H9 (cell line): ENCODE measurements around the gene TAOK1. TPM values are rescaled to one million over a fixed set of nuclear protein-coding genes. Genes with fewer than 3 reads are reported as not detected.

Source experiments
- DNase-seq: peaks from one replicate; pipeline ENCODE4 v3.0.0-alpha.2; 2017
- H2AFZ ChIP-seq: one replicate; pipeline ENCODE4 v1.6.1; 2013; ENCODE audit warnings: mild to moderate bottlenecking, low read length, control low read depth, moderate library complexity
- H2AK5ac ChIP-seq: 2 replicates; pipeline ENCODE4 v1.6.1; 2013; ENCODE audit warnings: low read length, control low read depth, mixed read lengths; ENCODE audit not compliant: insufficient read length
- H2BK120ac ChIP-seq: one replicate; pipeline ENCODE4 v1.6.1; 2013; ENCODE audit warnings: low read depth, mild to moderate bottlenecking, low read length, control low read depth, inconsistent platforms; ENCODE audit not compliant: poor library complexity, severe bottlenecking
- H2BK12ac ChIP-seq: 2 replicates; pipeline ENCODE4 v1.6.1; 2013; ENCODE audit warnings: low read length, control low read depth, mixed read lengths, low read depth; ENCODE audit not compliant: insufficient read length
- H2BK15ac ChIP-seq: 2 replicates; pipeline ENCODE4 v1.6.1; 2013; ENCODE audit warnings: low read depth, low read length, control low read depth
- H2BK20ac ChIP-seq: one replicate; pipeline ENCODE4 v1.6.1; 2013; ENCODE audit warnings: low read depth, mild to moderate bottlenecking, low read length, control low read depth, inconsistent platforms; ENCODE audit not compliant: poor library complexity, severe bottlenecking
- H2BK5ac ChIP-seq: 2 replicates; pipeline ENCODE4 v1.6.1; 2013; ENCODE audit warnings: low read length, control low read depth, mixed read lengths; ENCODE audit not compliant: insufficient read length
- H3K14ac ChIP-seq: 2 replicates; pipeline ENCODE4 v1.6.1; 2013; ENCODE audit warnings: low read length, control low read depth; ENCODE audit not compliant: insufficient read depth
- H3K18ac ChIP-seq: 2 replicates; pipeline ENCODE4 v1.6.1; 2013; ENCODE audit warnings: low read depth, mild to moderate bottlenecking, mixed read lengths, low read length, control low read depth; ENCODE audit not compliant: insufficient read length
- H3K23ac ChIP-seq: 2 replicates; pipeline ENCODE4 v1.6.1; 2013; ENCODE audit warnings: low read length, control low read depth, mixed read lengths, low read depth; ENCODE audit not compliant: insufficient read length
- H3K23me2 ChIP-seq: 2 replicates; pipeline ENCODE4 v1.6.1; 2013; ENCODE audit warnings: low read depth, mild to moderate bottlenecking, mixed read lengths, low read length, control low read depth; ENCODE audit not compliant: insufficient read length, poor library complexity, severe bottlenecking
- H3K27ac ChIP-seq: 2 replicates; pipeline ENCODE4 v1.5.1; 2013; ENCODE audit warnings: low read length, control low read depth, mixed read lengths, low read depth; ENCODE audit not compliant: insufficient read length
- H3K27me3 ChIP-seq: 2 replicates; pipeline ENCODE4 v1.6.1; 2013; ENCODE audit warnings: low read length, control low read depth, inconsistent platforms; ENCODE audit not compliant: insufficient read depth
- H3K4ac ChIP-seq: 2 replicates; pipeline ENCODE4 v1.6.1; 2013; ENCODE audit warnings: low read depth, mild to moderate bottlenecking, control low read depth, inconsistent platforms, low read length, moderate library complexity
- H3K4me1 ChIP-seq: 2 replicates; pipeline ENCODE4 v1.6.1; 2013; ENCODE audit warnings: low read length, control low read depth, inconsistent platforms; ENCODE audit not compliant: insufficient read depth
- H3K4me2 ChIP-seq: 2 replicates; pipeline ENCODE4 v1.6.1; 2013; ENCODE audit warnings: low read length, control low read depth, mixed read lengths; ENCODE audit not compliant: insufficient read length, insufficient read depth
- H3K56ac ChIP-seq: 2 replicates; pipeline ENCODE4 v1.6.1; 2013; ENCODE audit warnings: low read depth, mild to moderate bottlenecking, mixed read lengths, low read length, control low read depth; ENCODE audit not compliant: insufficient read length
- H3K79me1 ChIP-seq: 2 replicates; pipeline ENCODE4 v1.6.1; 2013; ENCODE audit warnings: low read depth, mild to moderate bottlenecking, moderate library complexity, low read length, control low read depth, inconsistent platforms; ENCODE audit not compliant: insufficient read depth, poor library complexity, severe bottlenecking
- H3K79me2 ChIP-seq: 2 replicates; pipeline ENCODE4 v1.6.1; 2013; ENCODE audit warnings: low read length, control low read depth, inconsistent platforms; ENCODE audit not compliant: insufficient read depth
- H3K9ac ChIP-seq: 2 replicates; pipeline ENCODE4 v1.6.1; 2013; ENCODE audit warnings: low read length, control low read depth, mixed read lengths; ENCODE audit not compliant: insufficient read length; ENCODE audit errors: extremely low read depth
- H3K9me3 ChIP-seq: one replicate; pipeline ENCODE4 v1.6.1; 2013; ENCODE audit warnings: low read depth, low read length, inconsistent platforms; ENCODE audit not compliant: control insufficient read depth
- H3T11ph ChIP-seq: one replicate; pipeline ENCODE4 v1.6.1; 2013; ENCODE audit warnings: mild to moderate bottlenecking, low read length, control low read depth, inconsistent platforms
- H4K20me1 ChIP-seq: one replicate; pipeline ENCODE4 v1.6.1; 2013; ENCODE audit not compliant: control insufficient read depth, insufficient read length, insufficient read depth
- H4K5ac ChIP-seq: 2 replicates; pipeline ENCODE4 v1.6.1; 2013; ENCODE audit warnings: low read depth, mild to moderate bottlenecking, mixed read lengths, low read length, control low read depth; ENCODE audit not compliant: insufficient read length
- H4K8ac ChIP-seq: replicated peaks from 2 replicates; pipeline ENCODE4 v1.6.1; 2013; ENCODE audit warnings: low read length, control low read depth, mixed read lengths, low read depth; ENCODE audit not compliant: insufficient read length
- H4K91ac ChIP-seq: 2 replicates; pipeline ENCODE4 v1.6.1; 2013; ENCODE audit warnings: low read depth, mild to moderate bottlenecking, moderate library complexity, mixed read lengths, low read length, control low read depth; ENCODE audit not compliant: insufficient read length
- H3K27ac Mint-ChIP-seq, 3 experiments: 2 replicates in 2 of 3; 3 replicates in 1 of 3; pipeline ENCODE4 v1.8.0; 2020 to 2021; ENCODE audit warnings: mixed read lengths in 3 of 3, mild to moderate bottlenecking in 1 of 3, moderate library complexity in 1 of 3
- H3K27me3 Mint-ChIP-seq: 2 replicates; pipeline ENCODE4 v1.8.0; 2021; ENCODE audit warnings: low read depth, mild to moderate bottlenecking, moderate library complexity, mixed read lengths
- H3K36me3 Mint-ChIP-seq, 3 experiments: 2 replicates in 2 of 3; 3 replicates in 1 of 3; pipeline ENCODE4 v1.8.0; 2020 to 2021; ENCODE audit warnings: low read depth in 3 of 3, mixed read lengths in 3 of 3; ENCODE audit not compliant: insufficient read depth in 1 of 3
- H3K4me1 Mint-ChIP-seq, 2 experiments: 2 replicates each; pipeline ENCODE4 v1.8.0; 2020; ENCODE audit warnings: mixed read lengths in 2 of 2
- H3K4me3 Mint-ChIP-seq, 2 experiments: 2 replicates in 1 of 2; 3 replicates in 1 of 2; pipeline ENCODE4 v1.8.0; 2020 to 2021; ENCODE audit warnings: mild to moderate bottlenecking in 2 of 2, mixed read lengths in 2 of 2, moderate library complexity in 1 of 2
- H3K9me3 Mint-ChIP-seq, 2 experiments: 2 replicates in 1 of 2; 3 replicates in 1 of 2; pipeline ENCODE4 v1.8.0; 2020; ENCODE audit warnings: mild to moderate bottlenecking in 2 of 2, mixed read lengths in 2 of 2, moderate library complexity in 1 of 2
- WGBS: extraction: QIAGEN DNeasy Blood & Tissue Kit; methylation state at CpG from one replicate; pipeline ENCODE4 v1.1.7; 2013; ENCODE audit warnings: missing lambda C conversion rate, low lambda C conversion rate, mixed read lengths; ENCODE audit not compliant: insufficient read length; ENCODE audit errors: extremely low coverage; 5-methylcytosine and 5-hydroxymethylcytosine counted together
- total RNA-seq: library from RNA; stranded (reverse); gene quantifications from 2 replicates; pipeline ENCODE4 v1.2.1, GENCODE V29; 2021
- TF ChIP-seq, protein P1 (sequence below): fragments of 200-600 bp; sonication (generic); conservative IDR thresholded peaks from 3 replicates; pipeline ENCODE4 v1.8.0; 2021; ENCODE audit warnings: antibody characterized with exemption, mild to moderate bottlenecking

TAOK1 gene
- total RNA-seq, 1 experiment from 2014 or later, result 93.0 TPM

DNA sequence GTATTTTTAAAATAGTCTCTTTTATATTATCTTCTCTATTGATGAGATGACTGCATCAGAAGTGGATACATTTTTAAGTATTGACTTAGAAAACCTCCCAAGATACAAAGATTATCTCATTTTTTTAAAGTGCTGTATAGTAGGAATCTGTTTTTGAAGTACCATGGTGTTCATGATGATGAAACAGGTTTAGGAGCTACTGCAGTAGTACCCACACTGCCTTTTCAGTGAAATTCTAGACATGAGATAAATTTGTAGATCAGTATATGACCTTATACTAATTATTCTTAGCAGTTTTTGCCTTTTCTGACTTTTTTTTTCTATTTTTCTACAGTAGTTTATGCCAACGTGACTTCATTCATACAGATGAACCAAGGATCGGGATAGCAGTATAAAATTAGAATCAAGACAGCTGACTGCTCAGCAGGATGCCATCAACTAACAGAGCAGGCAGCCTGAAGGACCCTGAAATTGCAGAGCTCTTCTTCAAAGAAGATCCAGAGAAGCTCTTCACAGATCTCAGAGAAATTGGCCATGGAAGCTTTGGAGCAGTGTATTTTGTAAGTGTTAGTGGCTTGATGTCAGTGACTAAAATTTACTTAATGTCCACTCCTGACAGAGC, 61.1 kb downstream of the TAOK1 start:
- H2AK5ac ChIP-seq, result no peak overlapping the region
- H3K27ac ChIP-seq, result no peak overlapping the region
- H2BK15ac ChIP-seq, result no peak overlapping the region
- no peak overlapping the region for H2AFZ ChIP-seq
- H4K91ac ChIP-seq, result no peak overlapping the region
- Mint-ChIP-seq H3K27ac (no peak overlapping the region), H3K27me3 (no peaks in the 10 kb centered on the region), H3K4me3 (no peak overlapping the region), H3K4me1 (peaks cover 0 to 2% of the 10 kb centered on the region in 2 experiments; a peak in 3 of 4 replicates), H3K9me3 (peaks cover 3 to 11% of the 10 kb centered on the region in 2 experiments; a peak in 4 of 5 replicates), H3K36me3 (peaks cover 32 to 40% (median 34%) of the 10 kb centered on the region in 3 experiments)
- WGBS, result no CpG with 5 or more reads among the region's 2 CpGs
- no peak overlapping the region for H3K23ac ChIP-seq
- no peak overlapping the region for H2BK5ac ChIP-seq
- no peaks in the 10 kb centered on the region for H3K9me3 ChIP-seq
- H2BK12ac ChIP-seq, result no peak overlapping the region
- H3K14ac ChIP-seq, result no peak overlapping the region
- H4K5ac ChIP-seq, result no peak overlapping the region
- no peaks in the 10 kb centered on the region for H3K27me3 ChIP-seq
- no peak overlapping the region for H3K56ac ChIP-seq
- H3T11ph ChIP-seq, result no peak overlapping the region
- H4K20me1 ChIP-seq, result no peaks in the 10 kb centered on the region
- no peak overlapping the region for H2BK120ac ChIP-seq
- H3K23me2 ChIP-seq, result no peaks in the 10 kb centered on the region
- no peak overlapping the region for H2BK20ac ChIP-seq
- H3K18ac ChIP-seq, result no peak overlapping the region
- no peak overlapping the region for H4K8ac ChIP-seq
- H3K79me1 ChIP-seq, result no peaks in the 10 kb centered on the region
- no peaks in the 10 kb centered on the region for H3K4me1 ChIP-seq
- H3K79me2 ChIP-seq, result peaks cover 9% of the 10 kb centered on the region; the same call in 1 of the 2 replicates
- no peak overlapping the region for H3K4ac ChIP-seq
- H3K9ac ChIP-seq, result no peak overlapping the region
- TF ChIP-seq, protein P1, sequence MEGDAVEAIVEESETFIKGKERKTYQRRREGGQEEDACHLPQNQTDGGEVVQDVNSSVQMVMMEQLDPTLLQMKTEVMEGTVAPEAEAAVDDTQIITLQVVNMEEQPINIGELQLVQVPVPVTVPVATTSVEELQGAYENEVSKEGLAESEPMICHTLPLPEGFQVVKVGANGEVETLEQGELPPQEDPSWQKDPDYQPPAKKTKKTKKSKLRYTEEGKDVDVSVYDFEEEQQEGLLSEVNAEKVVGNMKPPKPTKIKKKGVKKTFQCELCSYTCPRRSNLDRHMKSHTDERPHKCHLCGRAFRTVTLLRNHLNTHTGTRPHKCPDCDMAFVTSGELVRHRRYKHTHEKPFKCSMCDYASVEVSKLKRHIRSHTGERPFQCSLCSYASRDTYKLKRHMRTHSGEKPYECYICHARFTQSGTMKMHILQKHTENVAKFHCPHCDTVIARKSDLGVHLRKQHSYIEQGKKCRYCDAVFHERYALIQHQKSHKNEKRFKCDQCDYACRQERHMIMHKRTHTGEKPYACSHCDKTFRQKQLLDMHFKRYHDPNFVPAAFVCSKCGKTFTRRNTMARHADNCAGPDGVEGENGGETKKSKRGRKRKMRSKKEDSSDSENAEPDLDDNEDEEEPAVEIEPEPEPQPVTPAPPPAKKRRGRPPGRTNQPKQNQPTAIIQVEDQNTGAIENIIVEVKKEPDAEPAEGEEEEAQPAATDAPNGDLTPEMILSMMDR, result no peak
- DNase-seq, result no peak
- no peak overlapping the region for H3K4me2 ChIP-seq
